Measurements from ENCODE around the gene C20orf173.

C20orf173 gene

GRCh38 chr20:35503841-35504561, 25.5 kb downstream of the C20orf173 start:
- peaks cover 73% of the 10 kb centered on the region for H3K36me3 ChIP-seq (ENCODE audit: insufficient read depth, low read length)

DNA sequence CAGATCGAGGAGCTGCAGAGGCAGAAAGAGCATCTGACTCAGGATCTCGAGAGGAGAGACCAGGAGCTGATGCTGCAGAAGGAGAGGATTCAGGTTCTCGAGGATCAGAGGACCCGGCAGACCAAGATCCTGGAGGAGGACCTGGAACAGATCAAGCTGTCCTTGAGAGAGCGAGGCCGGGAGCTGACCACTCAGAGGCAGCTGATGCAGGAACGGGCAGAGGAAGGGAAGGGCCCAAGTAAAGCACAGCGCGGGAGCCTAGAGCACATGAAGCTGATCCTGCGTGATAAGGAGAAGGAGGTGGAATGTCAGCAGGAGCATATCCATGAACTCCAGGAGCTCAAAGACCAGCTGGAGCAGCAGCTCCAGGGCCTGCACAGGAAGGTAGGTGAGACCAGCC, 26.2 kb downstream of the C20orf173 start:
- peaks cover 78% of the 10 kb centered on the region for H3K36me3 ChIP-seq (ENCODE audit: insufficient read depth, low read length)

More at GRCh38 chr20:35503841-35504561, 25.5 kb downstream of the C20orf173 start:
- H3K4me3 ChIP-seq (ENCODE audit: low read depth in 1 of 2, low read length in 2 of 2): peak overlapping the region in 1 of 2 donors; percentile 16
- H3K4me1 ChIP-seq (ENCODE audit: insufficient read depth, low read length): peaks cover 16% of the 10 kb centered on the region
- no peak overlapping the region for H3K27ac ChIP-seq (ENCODE audit: low read depth, low read length)
- no peaks in the 10 kb centered on the region for H3K27me3 ChIP-seq (ENCODE audit: control insufficient read depth in 1 of 2, insufficient read depth in 2 of 2, low read length in 2 of 2)
- no peak overlapping the region for H3K9ac ChIP-seq (ENCODE audit: low read length)
- no peaks in the 10 kb centered on the region for H3K9me3 ChIP-seq (ENCODE audit: low read length)

GRCh38 chr20:35502352-35502751, 27.1 kb downstream of the C20orf173 start:
- H3K9me3 ChIP-seq (ENCODE audit: low read length): no peaks in the 10 kb centered on the region
- H3K36me3 ChIP-seq (ENCODE audit: insufficient read depth, low read length): peaks cover 78% of the 10 kb centered on the region
- H3K4me3 ChIP-seq (ENCODE audit: low read depth in 1 of 2, low read length in 2 of 2): no peak overlapping the region
- H3K9ac ChIP-seq (ENCODE audit: low read length): no peak overlapping the region
- H3K27me3 ChIP-seq (ENCODE audit: control insufficient read depth in 1 of 2, insufficient read depth in 2 of 2, low read length in 2 of 2): no peaks in the 10 kb centered on the region
- H3K4me1 ChIP-seq (ENCODE audit: insufficient read depth, low read length): peaks cover 16% of the 10 kb centered on the region
- no peak overlapping the region for H3K27ac ChIP-seq (ENCODE audit: low read depth, low read length)

More for the DNA sequence above, 26.2 kb downstream of the C20orf173 start:
- H3K27me3 ChIP-seq (ENCODE audit: control insufficient read depth in 1 of 2, insufficient read depth in 2 of 2, low read length in 2 of 2): no peaks in the 10 kb centered on the region
- H3K9ac ChIP-seq (ENCODE audit: low read length): no peak overlapping the region
- no peak overlapping the region for H3K4me3 ChIP-seq (ENCODE audit: low read depth in 1 of 2, low read length in 2 of 2)
- no peaks in the 10 kb centered on the region for H3K9me3 ChIP-seq (ENCODE audit: low read length)
- H3K27ac ChIP-seq (ENCODE audit: low read depth, low read length): no peak overlapping the region
- H3K4me1 ChIP-seq (ENCODE audit: insufficient read depth, low read length): peaks cover 16% of the 10 kb centered on the region

DNA sequence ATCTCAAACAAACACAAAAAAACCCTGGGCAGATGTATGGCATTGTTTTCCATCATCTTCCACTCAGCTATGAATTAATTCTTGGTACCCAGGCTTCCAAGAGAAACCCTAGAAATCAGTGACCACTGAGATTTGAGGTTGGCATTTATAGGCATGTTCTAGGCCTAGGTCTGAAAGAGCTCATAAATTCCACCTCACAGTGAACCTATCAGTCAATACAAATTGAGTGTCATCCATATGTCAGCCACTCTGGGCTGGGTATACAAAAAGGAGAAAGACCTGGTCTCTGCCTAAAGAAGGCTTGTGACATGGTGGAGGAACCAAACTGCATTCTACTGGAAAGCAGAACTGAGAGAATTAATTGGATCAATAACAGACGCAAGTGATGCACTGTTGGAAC, 30.2 kb downstream of the C20orf173 start:
- H3K4me1 ChIP-seq (ENCODE audit: insufficient read depth, low read length): peaks cover 16% of the 10 kb centered on the region
- no peak overlapping the region for H3K9ac ChIP-seq (ENCODE audit: low read length)
- no peak overlapping the region for H3K4me3 ChIP-seq (ENCODE audit: low read depth in 1 of 2, low read length in 2 of 2)
- H3K9me3 ChIP-seq (ENCODE audit: low read length): no peaks in the 10 kb centered on the region
- no peaks in the 10 kb centered on the region for H3K27me3 ChIP-seq (ENCODE audit: control insufficient read depth in 1 of 2, insufficient read depth in 2 of 2, low read length in 2 of 2)
- H3K27ac ChIP-seq (ENCODE audit: low read depth, low read length): no peak overlapping the region
- peaks cover 87% of the 10 kb centered on the region for H3K36me3 ChIP-seq (ENCODE audit: insufficient read depth, low read length)

GRCh38 chr20:35497780-35498189, 31.7 kb downstream of the C20orf173 start:
- Histone ChIP-seq H3K36me3 (ENCODE audit: insufficient read depth, low read length) (peaks cover 90% of the 10 kb centered on the region), H3K27ac (ENCODE audit: low read depth, low read length) (no peak overlapping the region), H3K9ac (ENCODE audit: low read length) (no peak overlapping the region), H3K27me3 (ENCODE audit: control insufficient read depth in 1 of 2, insufficient read depth in 2 of 2, low read length in 2 of 2) (no peaks in the 10 kb centered on the region), H3K4me3 (ENCODE audit: low read depth in 1 of 2, low read length in 2 of 2) (no peak overlapping the region), H3K9me3 (ENCODE audit: low read length) (no peaks in the 10 kb centered on the region), H3K4me1 (ENCODE audit: insufficient read depth, low read length) (peaks cover 4% of the 10 kb centered on the region)

DNA sequence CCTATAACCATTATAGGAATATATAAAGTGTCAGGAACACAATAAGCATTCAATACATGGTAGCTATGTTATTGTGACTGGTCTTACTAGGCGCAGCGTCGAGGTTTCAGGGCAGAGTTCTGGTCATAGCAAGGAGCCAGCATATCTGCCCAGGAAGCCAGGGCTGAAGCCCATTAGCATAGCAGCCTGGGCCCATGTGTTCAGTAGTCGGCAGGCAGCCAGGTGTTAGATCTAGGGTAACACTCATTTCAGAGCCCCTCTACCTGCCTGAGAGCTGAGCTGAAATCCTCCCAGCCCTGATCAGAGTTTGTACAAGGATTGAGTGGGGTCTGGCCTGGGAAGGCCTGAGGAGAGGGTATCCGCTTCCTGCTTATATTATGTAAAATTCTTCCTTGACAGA, 32.1 kb downstream of the C20orf173 start:
- Histone ChIP-seq H3K36me3 (ENCODE audit: insufficient read depth, low read length) (peaks cover 85% of the 10 kb centered on the region), H3K27ac (ENCODE audit: low read depth, low read length) (no peak overlapping the region), H3K9me3 (ENCODE audit: low read length) (no peaks in the 10 kb centered on the region), H3K4me3 (ENCODE audit: low read depth in 1 of 2, low read length in 2 of 2) (no peak overlapping the region), H3K4me1 (ENCODE audit: insufficient read depth, low read length) (peaks cover 4% of the 10 kb centered on the region), H3K9ac (ENCODE audit: low read length) (no peak overlapping the region), H3K27me3 (ENCODE audit: control insufficient read depth in 1 of 2, insufficient read depth in 2 of 2, low read length in 2 of 2) (no peaks in the 10 kb centered on the region)

DNA sequence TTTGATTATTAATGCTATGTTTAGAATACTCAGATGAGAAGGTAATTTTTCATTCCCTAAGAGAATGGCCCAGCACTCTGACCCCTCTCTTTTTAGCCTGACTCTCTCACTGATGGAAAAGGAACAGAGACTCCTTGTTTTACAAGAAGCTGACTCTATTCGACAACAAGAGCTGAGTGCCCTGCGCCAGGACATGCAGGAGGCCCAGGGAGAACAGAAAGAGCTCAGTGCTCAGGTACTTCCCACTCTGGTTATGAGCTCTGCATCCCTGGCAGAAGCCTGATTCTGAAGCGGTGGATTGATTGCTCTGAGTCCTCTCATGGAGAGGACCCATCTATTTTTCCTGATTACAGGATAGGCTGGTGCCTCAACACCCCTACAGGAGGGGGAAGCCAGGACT, 33.0 kb downstream of the C20orf173 start:
- Histone ChIP-seq H3K27me3 (ENCODE audit: control insufficient read depth in 1 of 2, insufficient read depth in 2 of 2, low read length in 2 of 2) (no peaks in the 10 kb centered on the region), H3K4me1 (ENCODE audit: insufficient read depth, low read length) (peaks cover 4% of the 10 kb centered on the region), H3K9me3 (ENCODE audit: low read length) (no peaks in the 10 kb centered on the region), H3K36me3 (ENCODE audit: insufficient read depth, low read length) (peaks cover 77% of the 10 kb centered on the region), H3K27ac (ENCODE audit: low read depth, low read length) (no peak overlapping the region), H3K9ac (ENCODE audit: low read length) (no peak overlapping the region), H3K4me3 (ENCODE audit: low read depth in 1 of 2, low read length in 2 of 2) (no peak overlapping the region)

- no peak overlapping the region for H3K4me3 ChIP-seq (ENCODE audit: low read depth in 1 of 2, low read length in 2 of 2)
- no peak overlapping the region for H3K27ac ChIP-seq (ENCODE audit: low read depth, low read length)
- peaks cover 60% of the 10 kb centered on the region for H3K36me3 ChIP-seq (ENCODE audit: insufficient read depth, low read length)
- H3K9me3 ChIP-seq (ENCODE audit: low read length): no peaks in the 10 kb centered on the region
- H3K27me3 ChIP-seq (ENCODE audit: control insufficient read depth in 1 of 2, insufficient read depth in 2 of 2, low read length in 2 of 2): no peaks in the 10 kb centered on the region
- H3K4me1 ChIP-seq (ENCODE audit: insufficient read depth, low read length): peaks cover 4% of the 10 kb centered on the region
- no peak overlapping the region for H3K9ac ChIP-seq (ENCODE audit: low read length)
These were observed 37.1 kb downstream of the C20orf173 start for GRCh38 chr20:35492352-35492751.

GRCh38 chr20:35491823-35492222, 37.6 kb downstream of the C20orf173 start:
- peaks cover 54% of the 10 kb centered on the region for H3K36me3 ChIP-seq (ENCODE audit: insufficient read depth, low read length)
- H3K4me3 ChIP-seq (ENCODE audit: low read depth in 1 of 2, low read length in 2 of 2): no peak overlapping the region

GRCh38 chr20:35490736-35491181, 38.7 kb downstream of the C20orf173 start:
- Histone ChIP-seq H3K27ac (ENCODE audit: low read depth, low read length) (no peak overlapping the region), H3K36me3 (ENCODE audit: insufficient read depth, low read length) (peaks cover 45% of the 10 kb centered on the region), H3K27me3 (ENCODE audit: control insufficient read depth in 1 of 2, insufficient read depth in 2 of 2, low read length in 2 of 2) (no peaks in the 10 kb centered on the region), H3K9ac (ENCODE audit: low read length) (no peak overlapping the region), H3K4me1 (ENCODE audit: insufficient read depth, low read length) (no peaks in the 10 kb centered on the region), H3K9me3 (ENCODE audit: low read length) (no peaks in the 10 kb centered on the region), H3K4me3 (ENCODE audit: low read depth in 1 of 2, low read length in 2 of 2) (peak overlapping the region; percentile 27 to 32)

More at GRCh38 chr20:35491823-35492222, 37.6 kb downstream of the C20orf173 start:
- Histone ChIP-seq H3K4me1 (ENCODE audit: insufficient read depth, low read length) (peaks cover 2% of the 10 kb centered on the region), H3K27ac (ENCODE audit: low read depth, low read length) (no peak overlapping the region), H3K27me3 (ENCODE audit: control insufficient read depth in 1 of 2, insufficient read depth in 2 of 2, low read length in 2 of 2) (no peaks in the 10 kb centered on the region), H3K9ac (ENCODE audit: low read length) (no peak overlapping the region), H3K9me3 (ENCODE audit: low read length) (no peaks in the 10 kb centered on the region)

DNA sequence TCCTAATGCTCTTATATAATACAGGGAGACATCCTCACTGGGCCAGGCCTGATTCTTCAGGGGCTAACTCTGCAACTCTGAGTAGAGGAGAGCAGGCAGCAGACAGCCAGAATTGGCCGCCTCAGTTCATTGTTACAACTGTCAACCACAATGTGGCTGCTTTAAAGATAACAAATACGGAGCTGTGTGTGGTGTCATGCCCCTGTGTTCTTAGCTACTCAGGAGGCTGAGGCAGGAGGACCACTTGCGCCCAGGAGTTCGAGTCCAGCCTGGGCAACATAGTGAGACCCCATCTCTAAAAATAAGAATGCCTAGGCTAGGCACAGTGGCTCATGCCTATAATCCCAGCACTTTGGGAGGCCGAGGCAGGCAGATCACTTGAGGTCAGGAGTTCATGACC, 39.7 kb downstream of the C20orf173 start:
- no peaks in the 10 kb centered on the region for H3K27me3 ChIP-seq (ENCODE audit: control insufficient read depth in 1 of 2, insufficient read depth in 2 of 2, low read length in 2 of 2)
- no peaks in the 10 kb centered on the region for H3K9me3 ChIP-seq (ENCODE audit: low read length)
- no peak overlapping the region for H3K4me3 ChIP-seq (ENCODE audit: low read depth in 1 of 2, low read length in 2 of 2)
- H3K9ac ChIP-seq (ENCODE audit: low read length): no peak overlapping the region
- no peaks in the 10 kb centered on the region for H3K4me1 ChIP-seq (ENCODE audit: insufficient read depth, low read length)
- no peak overlapping the region for H3K27ac ChIP-seq (ENCODE audit: low read depth, low read length)
- peaks cover 38% of the 10 kb centered on the region for H3K36me3 ChIP-seq (ENCODE audit: insufficient read depth, low read length)

DNA sequence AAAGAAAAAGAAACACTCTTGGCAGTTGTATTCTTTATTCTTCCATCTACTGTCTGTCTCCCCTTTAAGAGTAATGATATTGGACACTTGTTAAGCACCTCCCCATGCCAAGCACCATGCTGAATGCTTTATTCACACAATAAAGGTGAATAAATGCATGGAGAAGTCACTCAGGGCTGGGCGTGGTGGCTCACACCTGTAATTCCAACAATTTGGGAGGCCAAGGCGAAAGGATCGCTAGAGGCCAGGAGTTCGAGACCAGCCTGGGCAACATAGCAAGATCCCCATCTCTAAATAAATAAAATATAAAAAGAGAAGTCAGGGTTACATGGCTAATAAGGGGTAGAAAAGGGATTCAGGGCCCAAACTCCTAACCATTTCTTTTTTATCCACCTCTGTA, 42.0 kb downstream of the C20orf173 start:
- Histone ChIP-seq H3K9me3 (ENCODE audit: low read length) (no peaks in the 10 kb centered on the region), H3K36me3 (ENCODE audit: insufficient read depth, low read length) (peaks cover 34% of the 10 kb centered on the region), H3K9ac (ENCODE audit: low read length) (no peak overlapping the region), H3K4me3 (ENCODE audit: low read depth in 1 of 2, low read length in 2 of 2) (no peak overlapping the region), H3K27me3 (ENCODE audit: control insufficient read depth in 1 of 2, insufficient read depth in 2 of 2, low read length in 2 of 2) (no peaks in the 10 kb centered on the region), H3K27ac (ENCODE audit: low read depth, low read length) (no peak overlapping the region), H3K4me1 (ENCODE audit: insufficient read depth, low read length) (no peaks in the 10 kb centered on the region)
